Parathyroid adenoma (tissue), 2 donors: ENCODE measurements around the gene STOML2.
A peak's percentile ranks its signal among the peaks of the same experiment; 100 is the strongest.

Source experiments
- H2AFZ ChIP-seq: fragments of 300-600 bp; sonication (generic); one replicate; pipeline ENCODE4 v1.7.0; 2017; ENCODE audit warnings: antibody characterized with exemption, mild to moderate bottlenecking
- H3K27ac ChIP-seq: fragments of 300-600 bp; sonication (generic); one replicate; pipeline ENCODE4 v1.7.0; 2017
- H3K27me3 ChIP-seq: fragments of 300-600 bp; sonication (generic); one replicate; pipeline ENCODE4 v1.7.0; 2017; ENCODE audit warnings: low read length; ENCODE audit not compliant: control insufficient read depth, insufficient read depth
- H3K36me3 ChIP-seq: fragments of 300-600 bp; sonication (generic); one replicate; pipeline ENCODE4 v1.7.0; 2017; ENCODE audit warnings: low read length; ENCODE audit not compliant: control insufficient read depth, insufficient read depth
- H3K4me1 ChIP-seq: fragments of 300-600 bp; sonication (generic); one replicate; pipeline ENCODE4 v1.7.0; 2017; ENCODE audit warnings: control low read depth
- H3K4me2 ChIP-seq: fragments of 300-600 bp; sonication (generic); one replicate; pipeline ENCODE4 v1.7.0; 2017; ENCODE audit warnings: low read length
- H3K4me3 ChIP-seq: fragments of 300-600 bp; sonication (generic); one replicate; pipeline ENCODE4 v1.7.0; 2017; ENCODE audit warnings: low read depth, low read length
- H3K79me2 ChIP-seq: fragments of 300-600 bp; sonication (generic); one replicate; pipeline ENCODE4 v1.7.0; 2017; ENCODE audit warnings: control low read depth
- H3K9ac ChIP-seq: fragments of 300-600 bp; sonication (generic); one replicate; pipeline ENCODE4 v1.7.0; 2017; ENCODE audit warnings: mild to moderate bottlenecking
- H3K9me3 ChIP-seq: fragments of 300-600 bp; sonication (generic); one replicate; pipeline ENCODE4 v1.7.0; 2017; ENCODE audit warnings: low read length; ENCODE audit not compliant: control insufficient read depth
- TF ChIP-seq, protein P1 (sequence below): fragments of 300-600 bp; sonication (generic); IDR thresholded peaks from one replicate; pipeline ENCODE4 v1.7.0; 2017; ENCODE audit warnings: antibody characterized with exemption, mild to moderate bottlenecking
- donor health status: primary hyperparathyroidism.

The STOML2 gene

DNA sequence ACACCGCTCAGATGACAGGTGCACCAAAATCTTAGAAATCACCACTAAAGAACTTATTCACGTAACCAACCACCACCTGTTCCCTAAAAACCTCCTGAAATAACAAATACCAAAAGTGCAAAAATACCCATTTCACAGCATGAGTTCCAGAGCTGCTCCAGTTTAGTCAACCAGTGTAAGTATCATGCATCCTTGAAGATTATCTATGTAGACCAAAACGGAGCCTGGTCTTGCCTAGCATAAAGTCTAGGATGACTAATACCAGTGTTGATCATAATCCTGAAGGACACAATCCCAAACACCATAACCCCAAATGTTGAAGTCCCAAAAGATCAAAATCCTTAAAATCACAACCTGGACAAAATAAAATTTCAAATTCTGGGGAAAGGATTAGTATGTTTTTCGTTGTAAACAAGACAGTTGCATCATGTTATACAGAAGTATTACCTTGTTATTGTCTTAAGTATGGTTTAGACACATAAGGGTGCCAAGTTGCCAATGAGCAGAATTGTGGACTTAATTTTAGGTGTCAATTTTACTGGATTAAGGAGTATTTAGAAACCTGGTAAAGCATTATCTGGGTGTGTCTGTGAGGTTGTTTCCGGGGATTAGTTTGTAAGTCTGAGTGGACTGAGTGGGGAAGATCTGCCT, 48.6 kb downstream of the STOML2 start:
- Histone ChIP-seq H3K4me1 (no peaks in the 10 kb centered on the region), H3K9me3 (no peaks in the 10 kb centered on the region), H3K4me2 (no peak overlapping the region), H3K79me2 (no peaks in the 10 kb centered on the region), H3K4me3 (no peak overlapping the region), H2AFZ (no peak overlapping the region), H3K27ac (no peak overlapping the region), H3K36me3 (no peaks in the 10 kb centered on the region), H3K9ac (no peak overlapping the region), H3K27me3 (no peaks in the 10 kb centered on the region)
- TF ChIP-seq, protein P1, sequence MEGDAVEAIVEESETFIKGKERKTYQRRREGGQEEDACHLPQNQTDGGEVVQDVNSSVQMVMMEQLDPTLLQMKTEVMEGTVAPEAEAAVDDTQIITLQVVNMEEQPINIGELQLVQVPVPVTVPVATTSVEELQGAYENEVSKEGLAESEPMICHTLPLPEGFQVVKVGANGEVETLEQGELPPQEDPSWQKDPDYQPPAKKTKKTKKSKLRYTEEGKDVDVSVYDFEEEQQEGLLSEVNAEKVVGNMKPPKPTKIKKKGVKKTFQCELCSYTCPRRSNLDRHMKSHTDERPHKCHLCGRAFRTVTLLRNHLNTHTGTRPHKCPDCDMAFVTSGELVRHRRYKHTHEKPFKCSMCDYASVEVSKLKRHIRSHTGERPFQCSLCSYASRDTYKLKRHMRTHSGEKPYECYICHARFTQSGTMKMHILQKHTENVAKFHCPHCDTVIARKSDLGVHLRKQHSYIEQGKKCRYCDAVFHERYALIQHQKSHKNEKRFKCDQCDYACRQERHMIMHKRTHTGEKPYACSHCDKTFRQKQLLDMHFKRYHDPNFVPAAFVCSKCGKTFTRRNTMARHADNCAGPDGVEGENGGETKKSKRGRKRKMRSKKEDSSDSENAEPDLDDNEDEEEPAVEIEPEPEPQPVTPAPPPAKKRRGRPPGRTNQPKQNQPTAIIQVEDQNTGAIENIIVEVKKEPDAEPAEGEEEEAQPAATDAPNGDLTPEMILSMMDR, result no peak

DNA sequence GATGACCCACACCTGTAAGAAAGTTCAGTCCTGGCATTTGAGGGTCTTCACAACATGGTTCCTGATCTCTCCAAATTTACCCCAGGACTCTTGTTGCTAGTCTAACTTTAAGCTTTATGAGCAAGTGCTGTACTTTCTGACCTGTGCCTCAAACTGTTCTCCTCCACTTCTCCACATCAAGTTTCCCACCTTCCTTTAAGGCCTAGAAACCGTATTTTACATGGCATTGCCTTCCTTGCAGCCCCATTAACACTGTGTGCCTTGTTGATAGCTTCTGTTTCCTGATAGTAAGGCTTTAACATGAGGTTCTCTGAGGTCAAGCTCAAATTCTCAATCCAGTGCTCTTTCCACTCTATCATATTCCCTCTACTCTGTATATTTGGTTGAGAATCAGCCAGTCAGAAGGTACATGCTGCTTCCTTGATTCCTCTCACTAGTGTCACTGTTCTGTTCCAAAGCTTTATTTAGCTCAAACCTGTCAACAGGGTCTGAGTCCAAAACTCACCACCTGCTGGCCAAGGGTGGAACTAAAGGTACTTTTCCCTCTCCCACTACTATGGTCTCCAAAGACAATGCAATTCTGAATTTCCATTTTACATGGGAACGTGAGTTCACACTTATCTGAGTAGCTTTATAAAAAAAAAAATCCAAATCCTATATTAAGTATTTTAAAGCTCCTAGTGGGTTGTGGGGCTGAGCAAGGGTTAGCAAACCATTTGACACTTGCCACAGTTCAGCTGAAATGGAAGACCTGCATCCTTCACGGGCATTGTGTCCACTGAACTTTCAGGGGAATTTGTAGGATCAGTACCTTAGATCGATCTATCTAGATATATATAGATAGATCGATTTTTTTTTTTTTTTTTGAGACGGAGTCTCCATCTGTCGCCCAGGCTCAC, 51.6 kb downstream of the STOML2 start:
- H3K79me2 ChIP-seq, result no peaks in the 10 kb centered on the region
- H3K9me3 ChIP-seq, result no peaks in the 10 kb centered on the region
- no peak overlapping the region for H3K27ac ChIP-seq
- H3K9ac ChIP-seq, result no peak overlapping the region
- TF ChIP-seq, protein P1, result peak; percentile 46
- H3K4me3 ChIP-seq, result no peak overlapping the region
- H2AFZ ChIP-seq, result no peak overlapping the region
- H3K27me3 ChIP-seq, result no peaks in the 10 kb centered on the region
- H3K4me2 ChIP-seq, result no peak overlapping the region
- H3K4me1 ChIP-seq, result no peaks in the 10 kb centered on the region
- H3K36me3 ChIP-seq, result no peaks in the 10 kb centered on the region
